ENCODE results near the gene TDRD9.

- TF ChIP-seq MXI1 (IDR thresholded peaks at IDR 0.05; ENCODE audit: borderline replicate concordance, low read depth, low read length) (no peak), CTCF (conservative IDR thresholded peaks at IDR 0.05; ENCODE audit: low read depth, low read length) (no peak), POLR2A (IDR thresholded peaks at IDR 0.05; ENCODE audit: low read depth, low read length) (no peak), RFX5 (IDR thresholded peaks at IDR 0.05; ENCODE audit: low read depth, low read length) (no peak), RAD21 (IDR thresholded peaks at IDR 0.05; ENCODE audit: low read length) (no peak), RCOR1 (IDR thresholded peaks at IDR 0.05; ENCODE audit: insufficient replicate concordance, low read length) (no peak), CHD1 (IDR thresholded peaks at IDR 0.05; ENCODE audit: low read depth, low read length) (no peak), SMC3 (IDR thresholded peaks at IDR 0.05; ENCODE audit: low read depth, low read length) (no peak), MAFK (IDR thresholded peaks at IDR 0.05; ENCODE audit: low read depth, low read length) (no peak), USF2 (IDR thresholded peaks at IDR 0.05; ENCODE audit: low read depth, low read length) (no peak), MAZ (IDR thresholded peaks at IDR 0.05; ENCODE audit: borderline replicate concordance, low read depth, low read length) (no peak), BHLHE40 (IDR thresholded peaks at IDR 0.05; ENCODE audit: low read depth, low read length) (no peak)
Measured at GRCh38 chr14:103997391-103997790, 69.1 kb downstream of the TDRD9 start.

All from IMR-90 (cell line).